NCI-H146 (cell line): ENCODE data around the gene MAP3K5.
A peak's percentile ranks its signal among the peaks of the same experiment; 100 is the strongest.
"Not testable (repeated sequence)": the region's sequence is repeated elsewhere in the genome, so short reads cannot be mapped to it uniquely, and the experiment has no call there.

Experiments
- DNase-seq: peaks from one replicate; lab custom pipeline; 2025; lab: John Stamatoyannopoulos, UW

The MAP3K5 gene

GRCh38 chr6:136792410-136793262 lies at the start of gene MAP3K5:
MAP3K5 (minus strand) TSS chr6:136792477; CDS start chr6:136792157, 320 bp downstream.
- peak; percentile 94 for DNase-seq

- no peak for DNase-seq
These were observed 48.2 kb upstream of the MAP3K5 start for GRCh38 chr6:136840276-136841001.

GRCh38 chr6:136831873-136832562 lies 39.7 kb upstream of the MAP3K5 start:
- no peak for DNase-seq

- DNase-seq, result no peak
These were observed 33.9 kb upstream of the MAP3K5 start for GRCh38 chr6:136826216-136826615.

- DNase-seq, result peak; percentile 63
These were observed 30.9 kb upstream of the MAP3K5 start for GRCh38 chr6:136823128-136823660.

- peak; percentile 97 for DNase-seq
These were observed 30.3 kb upstream of the MAP3K5 start, which contains the start of gene PEX7 for GRCh38 chr6:136822376-136823127. PEX7 (plus strand) TSS chr6:136822592; CDS start chr6:136822666, 74 bp downstream.

GRCh38 chr6:136822046-136822375 lies 29.7 kb upstream of the MAP3K5 start:
- DNase-seq, result peak; percentile 61

GRCh38 chr6:136820561-136820960 lies 28.3 kb upstream of the MAP3K5 start:
- DNase-seq, result no peak

- no peak for DNase-seq
These were observed 24.4 kb upstream of the MAP3K5 start for GRCh38 chr6:136816656-136817055.

- not testable (repeated sequence) for DNase-seq
These were observed 23.3 kb upstream of the MAP3K5 start for GRCh38 chr6:136815608-136816007.

GRCh38 chr6:136812174-136812573 lies 19.9 kb upstream of the MAP3K5 start:
- DNase-seq, result no peak

- no peak for DNase-seq
These were observed 19.0 kb upstream of the MAP3K5 start for GRCh38 chr6:136811272-136811671.

GRCh38 chr6:136809091-136809860 lies 17.0 kb upstream of the MAP3K5 start:
- DNase-seq, result no peak

GRCh38 chr6:136803608-136804007 lies 11.3 kb upstream of the MAP3K5 start:
- no peak for DNase-seq

- no peak for DNase-seq
These were observed 9.3 kb upstream of the MAP3K5 start for GRCh38 chr6:136801581-136801980.

GRCh38 chr6:136798044-136798443 lies 5.8 kb upstream of the MAP3K5 start:
- DNase-seq, result no peak

- no peak for DNase-seq
These were observed 3.7 kb upstream of the MAP3K5 start for GRCh38 chr6:136795996-136796395.

- no peak for DNase-seq
These were observed 3.1 kb upstream of the MAP3K5 start for GRCh38 chr6:136795386-136795785.

- DNase-seq, result no peak
These were observed 1.1 kb upstream of the MAP3K5 start for GRCh38 chr6:136793363-136793762.

GRCh38 chr6:136792095-136792409 lies 225 bp downstream of the MAP3K5 start:
- DNase-seq, result no peak
